ENCODE measurements around the gene C3orf18.

Gene C3orf18

DNA sequence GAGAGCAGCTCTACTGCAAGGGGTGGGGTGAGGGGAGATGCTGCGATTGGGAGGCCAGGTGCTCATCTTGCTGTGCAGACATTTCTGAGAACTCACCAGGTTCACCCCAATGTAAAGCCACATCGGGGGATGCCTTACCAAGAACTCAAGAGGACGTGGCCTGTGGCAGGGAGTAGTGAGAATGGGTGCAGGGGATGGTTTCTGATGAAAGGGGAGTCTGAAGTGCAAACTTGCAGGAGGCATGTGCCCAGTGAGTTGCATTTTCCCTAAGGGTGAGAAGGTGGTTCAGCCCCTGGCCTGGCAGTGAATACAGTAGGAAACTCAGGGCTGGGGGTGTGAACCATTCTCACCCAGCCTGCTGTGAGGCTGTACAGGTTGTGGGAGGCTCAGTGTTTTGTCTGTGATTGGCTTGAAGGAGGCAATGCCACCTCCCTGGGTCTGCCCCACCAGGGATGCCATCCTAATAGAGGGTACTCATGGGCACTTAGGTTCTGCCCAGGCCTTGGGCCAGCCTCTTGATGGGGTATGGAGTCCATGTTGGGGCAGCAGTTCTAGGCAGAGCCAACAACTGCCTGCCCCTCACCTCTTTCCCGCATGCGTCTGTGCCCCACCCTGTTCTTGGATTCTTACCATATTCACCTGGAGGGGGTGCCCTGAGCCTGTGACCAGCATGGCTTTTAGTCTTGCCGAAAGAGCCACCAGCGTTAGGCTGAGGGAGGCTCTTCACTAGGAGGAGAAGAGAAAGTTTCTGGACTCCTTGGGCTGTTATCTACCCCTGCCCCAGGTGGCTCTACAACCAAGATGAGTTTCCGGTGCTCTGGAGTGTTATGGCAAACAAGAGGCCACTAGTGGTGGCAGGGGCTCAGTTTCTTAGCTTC lies 6.3 kb upstream of the C3orf18 start:
- Mint-ChIP-seq H3K4me1 (peaks cover 77% of the 10 kb centered on the region), H3K36me3 (peaks cover 83% of the 10 kb centered on the region), H3K9me3 (no peaks in the 10 kb centered on the region), H3K4me3 (peak overlapping the region; percentile 92), H3K27ac (peak overlapping the region; percentile 91)
- DNase-seq (ENCODE audit: low spot score in 2 of 2) (peak; percentile 67 to 94), ATAC-seq (peak; percentile 72)

DNA sequence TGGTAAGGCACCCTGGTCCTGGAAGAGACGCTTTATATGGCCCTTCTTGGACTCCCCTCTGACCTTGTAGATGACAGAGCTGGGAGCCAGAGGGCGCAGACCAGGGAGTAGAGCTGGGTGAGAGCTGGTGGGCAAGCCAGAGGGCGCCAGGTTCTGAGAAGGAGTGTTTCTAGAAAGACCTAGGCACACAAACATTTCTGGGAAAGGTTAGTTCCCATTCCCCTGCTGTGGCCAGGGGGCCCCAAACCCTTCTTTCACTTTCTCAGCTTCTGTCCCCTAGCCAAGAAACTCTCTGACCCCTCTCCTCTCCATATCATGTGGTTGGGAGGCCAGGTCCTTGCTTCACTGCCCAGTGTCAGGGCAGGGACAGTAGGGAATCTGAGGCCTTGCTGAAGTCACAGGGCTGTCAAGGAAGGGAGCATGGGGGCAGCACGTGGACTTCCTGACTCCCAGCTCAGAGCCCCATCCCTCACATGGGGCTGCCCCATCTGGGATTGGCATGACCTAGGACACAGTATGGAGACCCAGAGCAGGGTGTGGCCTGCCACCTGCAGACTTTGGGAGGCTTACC lies 5.3 kb upstream of the C3orf18 start:
- Mint-ChIP-seq H3K27ac (peak overlapping the region; percentile 91), H3K4me3 (peak overlapping the region; percentile 92), H3K4me1 (peaks cover 74% of the 10 kb centered on the region), H3K36me3 (peaks cover 81% of the 10 kb centered on the region), H3K9me3 (no peaks in the 10 kb centered on the region)
- ATAC-seq (peak; percentile 48), DNase-seq (ENCODE audit: low spot score in 2 of 2) (peak; percentile 53 to 87)

DNA sequence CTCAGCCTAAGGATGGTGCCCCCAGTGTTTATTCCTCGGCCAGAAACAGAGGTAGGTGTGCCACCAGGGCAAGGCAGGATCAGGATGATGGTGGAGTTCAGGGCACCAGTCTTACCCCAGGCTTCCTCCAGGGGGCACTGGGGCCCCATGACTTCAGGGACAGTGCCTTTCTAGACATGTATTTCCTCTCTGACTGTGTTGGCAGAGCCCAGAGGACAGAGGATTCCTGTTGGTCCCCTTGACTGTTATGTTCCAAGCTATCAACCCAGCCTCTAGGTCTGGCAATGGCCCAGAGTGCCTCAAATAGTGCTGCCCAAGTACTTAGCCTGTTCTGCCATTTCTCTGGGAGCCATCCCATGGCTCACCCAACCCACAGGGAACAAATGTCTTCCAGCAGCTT lies 4.6 kb upstream of the C3orf18 start:
- peak; percentile 45 for ATAC-seq
- H3K9me3 Mint-ChIP-seq, result no peaks in the 10 kb centered on the region
- H3K4me3 Mint-ChIP-seq, result peak overlapping the region; percentile 92
- H3K4me1 Mint-ChIP-seq, result peaks cover 71% of the 10 kb centered on the region
- DNase-seq (ENCODE audit: low spot score in 2 of 2), result peak; percentile 81 to 91
- peaks cover 78% of the 10 kb centered on the region for H3K36me3 Mint-ChIP-seq
- H3K27ac Mint-ChIP-seq, result peak overlapping the region; percentile 91

DNA sequence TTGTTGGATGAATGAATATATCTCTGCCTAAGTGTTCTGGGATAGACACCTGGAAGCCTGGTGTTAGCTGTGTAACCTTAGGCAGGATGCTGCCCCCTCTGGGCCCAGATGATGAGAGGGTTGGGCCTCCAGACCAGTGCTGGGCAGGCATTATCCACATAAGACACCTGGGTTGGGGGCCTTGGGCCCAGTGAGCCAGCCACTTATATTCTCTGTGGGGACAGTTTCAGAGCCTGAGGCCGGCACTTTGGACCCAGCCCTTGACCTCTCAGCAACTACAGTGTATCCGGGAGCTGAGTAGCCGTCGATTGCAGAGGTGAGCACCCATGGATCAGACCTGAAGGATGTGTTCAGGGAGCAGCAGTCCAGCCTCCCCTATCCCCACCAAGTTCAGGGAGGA lies 3.9 kb upstream of the C3orf18 start:
- Mint-ChIP-seq H3K27ac (peak overlapping the region; percentile 91), H3K4me3 (peak overlapping the region; percentile 92), H3K4me1 (peaks cover 74% of the 10 kb centered on the region), H3K9me3 (no peaks in the 10 kb centered on the region), H3K36me3 (peaks cover 77% of the 10 kb centered on the region)
- ATAC-seq (no peak), DNase-seq (ENCODE audit: low spot score in 2 of 2) (no peak)

DNA sequence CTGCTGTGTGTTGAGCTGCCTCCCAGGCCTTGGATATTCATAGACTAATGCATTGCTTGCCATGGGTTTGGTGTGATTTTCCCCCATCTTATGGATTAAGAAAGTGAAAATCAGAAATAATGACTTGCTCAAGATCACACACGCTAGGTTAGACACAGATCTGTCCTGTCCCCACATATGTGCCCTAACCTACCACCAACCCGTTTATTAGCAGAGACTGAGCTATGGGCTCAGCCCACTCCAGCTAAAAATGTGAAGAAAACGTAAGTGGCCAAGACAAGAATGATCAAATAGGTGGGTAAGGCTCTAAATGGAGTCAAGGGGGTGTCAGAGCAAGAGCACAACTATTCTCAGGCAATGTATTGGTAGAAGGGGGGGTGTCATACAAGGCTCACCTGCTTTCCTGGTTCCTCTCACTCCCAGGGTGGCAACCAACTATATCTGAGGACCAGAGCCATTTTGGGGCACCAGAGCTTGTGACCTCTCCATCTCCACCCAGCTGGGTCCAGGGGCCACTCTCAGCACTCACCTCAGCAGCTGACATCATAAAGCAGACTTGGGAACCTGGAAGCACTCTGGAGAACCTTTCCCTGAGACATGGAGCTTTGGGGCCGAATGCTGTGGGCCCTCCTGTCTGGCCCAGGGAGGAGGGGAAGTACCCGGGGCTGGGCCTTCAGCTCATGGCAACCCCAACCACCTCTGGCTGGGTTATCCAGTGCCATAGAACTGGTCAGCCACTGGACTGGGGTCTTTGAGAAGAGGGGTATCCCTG lies 3.1 kb upstream of the C3orf18 start:
- DNase-seq (ENCODE audit: low spot score in 2 of 2), result no peak
- H3K4me1 Mint-ChIP-seq, result peaks cover 74% of the 10 kb centered on the region
- peaks cover 71% of the 10 kb centered on the region for H3K36me3 Mint-ChIP-seq
- peak overlapping the region; percentile 91 for H3K27ac Mint-ChIP-seq
- ATAC-seq, result no peak
- H3K4me3 Mint-ChIP-seq, result peak overlapping the region; percentile 92
- H3K9me3 Mint-ChIP-seq, result no peaks in the 10 kb centered on the region

DNA sequence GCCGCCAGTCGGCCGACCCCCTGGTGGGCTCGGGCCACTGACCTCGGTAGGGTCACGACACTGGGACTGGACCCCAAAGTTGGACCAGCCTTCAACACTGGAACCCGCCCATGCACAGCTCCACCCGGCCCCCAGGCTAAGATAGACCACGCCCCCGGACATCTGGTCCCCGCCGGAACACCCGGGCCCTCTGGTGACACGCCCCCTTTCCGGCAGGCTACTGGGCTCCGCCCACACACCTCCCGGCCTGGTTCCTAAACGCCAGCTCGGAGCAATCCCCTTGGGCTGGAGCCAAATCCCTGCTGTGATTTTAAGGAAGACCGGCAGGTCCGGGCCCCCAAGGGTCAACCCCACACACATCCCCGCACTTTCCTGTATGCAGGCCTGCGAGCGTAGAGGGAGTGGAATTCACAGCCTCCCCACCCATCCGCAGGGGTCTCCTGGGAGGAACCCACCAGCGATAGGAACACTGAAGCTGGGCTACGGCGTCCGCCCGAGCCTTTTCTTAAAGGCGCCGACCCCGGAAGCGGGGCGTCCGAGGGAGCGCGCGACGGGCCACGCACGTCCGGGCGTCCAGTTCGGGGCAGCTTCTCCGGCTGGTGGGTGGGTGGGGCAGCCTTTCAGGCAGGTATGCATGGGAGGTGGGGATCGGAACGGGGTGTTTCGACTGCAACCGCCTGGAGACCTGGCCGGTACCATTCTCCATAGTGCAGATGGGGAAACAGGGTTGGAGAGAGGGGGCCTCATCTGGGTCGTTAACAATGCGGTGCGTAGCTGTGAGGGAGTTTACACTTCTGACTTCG lies 1.6 kb upstream of the C3orf18 start, which contains the start of gene HEMK1:
HEMK1 (plus strand) TSS at position 576 of the 803 bp plus-strand sequence. CDS start 1,583 bp downstream, outside the sequence.
- ATAC-seq (peak; percentile 56), DNase-seq (ENCODE audit: low spot score in 2 of 2) (peak; percentile 92 to 99)
- H3K36me3 Mint-ChIP-seq, result peaks cover 55% of the 10 kb centered on the region
- peaks cover 71% of the 10 kb centered on the region for H3K4me1 Mint-ChIP-seq
- no peaks in the 10 kb centered on the region for H3K9me3 Mint-ChIP-seq
- H3K27ac Mint-ChIP-seq, result peak within 1 kb of the TSS; percentile 91
- H3K4me3 Mint-ChIP-seq, result peak within 1 kb of the TSS; percentile 92

DNA sequence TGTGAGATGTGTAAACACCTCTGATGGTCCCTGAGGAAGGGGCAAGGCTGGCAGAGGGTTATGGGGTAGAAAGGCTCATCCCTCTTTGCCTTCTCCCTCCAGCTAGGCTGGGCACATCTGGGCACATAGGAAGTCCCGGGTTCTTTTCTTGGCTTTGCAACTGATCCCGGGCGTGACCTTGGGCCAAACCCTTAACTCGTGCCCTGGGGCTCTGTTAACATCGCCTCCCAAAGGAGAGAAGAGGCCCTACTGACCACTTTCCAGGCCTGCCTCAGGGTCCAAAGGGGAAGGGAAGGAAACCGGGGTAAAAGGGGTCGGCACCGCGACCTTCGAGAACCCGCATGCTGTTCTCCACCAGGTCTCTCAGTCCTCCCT lies 549 bp downstream of the C3orf18 start:
- Mint-ChIP-seq H3K4me1 (peaks cover 59% of the 10 kb centered on the region), H3K36me3 (peaks cover 34% of the 10 kb centered on the region), H3K27ac (peak overlapping the region; percentile 96), H3K9me3 (no peaks in the 10 kb centered on the region), H3K4me3 (peak overlapping the region; percentile 92)
- no peak for DNase-seq (ENCODE audit: low spot score in 2 of 2)
- ATAC-seq, result no peak

DNA sequence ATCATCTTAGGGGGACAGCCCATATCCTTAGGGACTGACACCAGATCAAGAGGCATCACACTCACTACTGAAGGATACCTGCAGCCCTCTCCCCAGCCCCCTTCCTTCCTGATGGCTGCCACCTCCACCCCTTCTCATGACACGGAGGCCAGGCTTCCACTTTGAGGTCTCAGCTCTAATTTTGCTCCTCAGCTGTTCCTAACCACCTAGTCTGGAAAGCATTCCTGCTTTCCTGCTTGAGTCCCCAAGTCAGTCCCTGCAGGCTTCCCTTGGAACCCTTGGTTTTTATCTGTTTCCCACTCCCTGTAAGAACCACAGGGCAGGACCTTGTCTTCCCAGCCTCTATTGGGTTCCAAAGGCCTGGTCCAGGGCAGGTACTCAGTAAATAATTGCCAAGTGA lies 3.2 kb downstream of the C3orf18 start:
- peaks cover 41% of the 10 kb centered on the region for H3K4me1 Mint-ChIP-seq
- no peak overlapping the region for H3K4me3 Mint-ChIP-seq
- peaks cover 10% of the 10 kb centered on the region for H3K36me3 Mint-ChIP-seq
- H3K27ac Mint-ChIP-seq, result peak overlapping the region; percentile 85
- DNase-seq (ENCODE audit: low spot score in 2 of 2) (no peak), ATAC-seq (no peak)
- H3K9me3 Mint-ChIP-seq, result no peaks in the 10 kb centered on the region

DNA sequence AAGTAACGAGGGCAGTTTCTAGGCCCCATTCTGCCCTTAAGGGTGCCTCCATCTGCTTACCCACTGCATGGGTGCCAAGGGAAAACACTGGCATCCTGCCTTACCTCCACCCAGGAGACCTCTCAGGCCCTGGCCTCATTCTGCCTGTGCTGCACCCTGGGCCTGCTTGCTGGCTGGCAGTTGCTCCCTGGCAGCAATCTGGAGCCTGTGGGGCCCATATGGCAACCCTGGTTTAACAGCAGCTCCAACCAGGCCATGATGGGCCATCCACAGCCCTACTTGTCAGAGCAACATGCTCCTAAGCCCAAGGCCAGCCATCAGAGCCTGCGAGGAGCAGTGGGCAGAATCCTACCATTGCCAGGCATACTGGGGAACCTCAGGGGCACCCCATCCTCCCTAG lies 3.7 kb downstream of the C3orf18 start:
- H3K4me1 Mint-ChIP-seq, result peaks cover 41% of the 10 kb centered on the region
- ATAC-seq (no peak), DNase-seq (ENCODE audit: low spot score in 2 of 2) (no peak)
- no peaks in the 10 kb centered on the region for H3K9me3 Mint-ChIP-seq
- H3K36me3 Mint-ChIP-seq, result peaks cover 12% of the 10 kb centered on the region
- H3K27ac Mint-ChIP-seq, result peak overlapping the region; percentile 85
- no peak overlapping the region for H3K4me3 Mint-ChIP-seq

DNA sequence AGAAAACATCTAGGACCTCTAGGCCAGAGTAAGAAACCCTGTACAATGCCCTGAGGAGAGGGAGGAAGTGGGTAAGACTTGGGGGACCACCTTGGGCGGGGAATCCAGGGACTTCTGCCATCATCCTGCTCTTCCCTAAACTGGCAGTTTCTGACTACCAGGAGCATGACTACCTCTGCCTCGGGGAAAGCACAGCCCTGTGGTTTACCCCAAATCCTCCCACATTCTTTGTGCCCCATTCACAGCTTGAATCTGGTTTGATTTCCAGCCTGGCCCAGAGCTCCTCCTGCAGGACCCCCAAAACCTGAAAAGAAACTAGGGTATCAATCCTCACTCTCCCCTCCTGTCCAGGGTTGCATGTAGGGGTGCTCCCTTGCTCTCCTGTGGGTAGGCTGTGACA lies 4.7 kb downstream of the C3orf18 start:
- Mint-ChIP-seq H3K9me3 (no peaks in the 10 kb centered on the region), H3K36me3 (peaks cover 12% of the 10 kb centered on the region), H3K4me3 (no peak overlapping the region), H3K27ac (no peak overlapping the region), H3K4me1 (peaks cover 37% of the 10 kb centered on the region)
- ATAC-seq (no peak), DNase-seq (ENCODE audit: low spot score in 2 of 2) (no peak)

DNA sequence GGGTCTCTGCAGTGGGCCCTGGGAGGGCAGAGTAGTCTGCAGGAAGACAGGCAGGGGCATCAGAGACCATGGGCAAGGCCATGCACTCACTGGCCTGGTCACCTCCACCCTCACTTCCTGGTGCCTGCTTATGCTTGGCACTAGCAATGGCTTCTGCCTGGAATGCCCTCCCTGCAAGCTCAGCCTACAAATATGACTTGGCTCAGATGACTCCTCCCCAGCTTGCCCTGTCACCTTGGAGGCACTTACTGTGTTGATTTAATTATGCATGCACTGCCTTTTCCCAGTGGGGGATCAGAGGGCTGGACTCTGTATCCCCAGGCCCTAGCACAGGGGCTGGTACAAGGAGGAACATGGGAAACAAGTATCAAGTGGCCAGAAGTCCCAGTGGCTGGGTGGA lies 7.8 kb downstream of the C3orf18 start:
- ATAC-seq (no peak), DNase-seq (ENCODE audit: low spot score in 2 of 2) (no peak)
- Mint-ChIP-seq H3K36me3 (peaks cover 8% of the 10 kb centered on the region), H3K9me3 (no peaks in the 10 kb centered on the region), H3K4me3 (no peak overlapping the region), H3K4me1 (peaks cover 15% of the 10 kb centered on the region), H3K27ac (peak overlapping the region; percentile 71)

DNA sequence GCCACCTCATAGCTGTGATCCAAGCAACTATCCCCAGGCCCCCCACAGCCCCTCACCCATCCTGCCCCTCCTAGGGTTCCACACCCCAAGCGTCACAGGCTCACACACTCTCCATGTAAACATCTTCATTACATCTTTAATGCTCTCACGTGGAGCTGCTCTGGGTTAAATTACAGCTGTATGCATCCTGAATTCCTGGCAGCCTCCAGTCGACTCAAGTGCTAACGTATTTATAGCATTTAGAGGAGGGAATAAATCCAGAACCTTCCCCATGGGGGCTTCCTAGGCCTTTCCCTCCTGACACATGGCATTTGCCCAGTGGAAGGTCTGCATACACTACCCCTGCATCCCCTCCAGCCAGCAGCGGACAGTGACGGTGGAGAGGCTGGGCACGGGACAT lies 9.6 kb downstream of the C3orf18 start:
- Mint-ChIP-seq H3K36me3 (peaks cover 16% of the 10 kb centered on the region), H3K27ac (no peak overlapping the region), H3K4me3 (no peak overlapping the region), H3K9me3 (no peaks in the 10 kb centered on the region), H3K4me1 (no peaks in the 10 kb centered on the region)
- DNase-seq (ENCODE audit: low spot score in 2 of 2), result no peak
- no peak for ATAC-seq

DNA sequence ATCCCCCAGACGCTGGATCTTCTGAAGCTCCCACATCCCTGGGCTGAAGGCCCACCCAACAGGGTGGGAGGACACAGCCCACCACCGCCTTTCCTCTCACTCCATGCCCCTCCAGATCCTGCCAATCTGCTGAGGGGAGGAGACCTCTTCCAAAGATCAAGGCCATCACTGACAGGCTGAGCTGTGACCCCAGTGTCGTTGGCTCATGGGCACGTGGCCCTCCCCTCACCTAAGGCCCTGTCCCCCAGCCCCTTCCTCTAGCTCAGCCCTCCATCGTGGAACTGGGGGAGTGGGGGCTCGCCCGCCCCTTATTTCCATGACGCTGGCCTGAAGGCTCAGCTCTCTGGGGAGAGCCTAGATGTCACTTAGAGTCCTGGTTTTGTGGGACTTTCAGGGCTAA lies 10.4 kb downstream of the C3orf18 start:
- no peak for DNase-seq (ENCODE audit: low spot score in 2 of 2)
- no peak for ATAC-seq
- peaks cover 16% of the 10 kb centered on the region for H3K36me3 Mint-ChIP-seq
- no peaks in the 10 kb centered on the region for H3K4me1 Mint-ChIP-seq
- peak overlapping the region; percentile 14 for H3K27ac Mint-ChIP-seq
- no peak overlapping the region for H3K4me3 Mint-ChIP-seq
- H3K9me3 Mint-ChIP-seq, result no peaks in the 10 kb centered on the region

DNA sequence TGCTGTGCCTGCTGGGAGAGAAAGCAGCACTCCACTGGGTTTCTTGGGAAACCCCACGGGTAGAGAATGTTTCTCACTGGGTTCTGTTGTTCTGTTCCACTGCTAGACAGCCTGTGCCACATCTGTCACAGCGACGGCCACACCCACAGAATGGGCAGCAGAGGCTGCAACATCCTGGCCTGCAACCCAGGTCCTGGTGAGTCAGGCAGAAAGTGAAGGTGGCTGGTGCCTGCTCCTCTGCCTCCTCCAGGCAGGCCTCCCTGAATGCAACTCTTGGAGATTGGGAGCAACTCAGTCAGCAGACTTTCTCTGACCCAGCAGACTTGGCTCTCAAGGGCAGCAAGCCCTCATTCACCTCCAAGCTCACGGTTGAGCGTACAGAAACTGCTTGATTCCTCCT lies 13.0 kb downstream of the C3orf18 start:
- H3K4me1 Mint-ChIP-seq, result peaks cover 5% of the 10 kb centered on the region
- ATAC-seq (peak; percentile 61), DNase-seq (ENCODE audit: low spot score in 2 of 2) (no peak)

DNA sequence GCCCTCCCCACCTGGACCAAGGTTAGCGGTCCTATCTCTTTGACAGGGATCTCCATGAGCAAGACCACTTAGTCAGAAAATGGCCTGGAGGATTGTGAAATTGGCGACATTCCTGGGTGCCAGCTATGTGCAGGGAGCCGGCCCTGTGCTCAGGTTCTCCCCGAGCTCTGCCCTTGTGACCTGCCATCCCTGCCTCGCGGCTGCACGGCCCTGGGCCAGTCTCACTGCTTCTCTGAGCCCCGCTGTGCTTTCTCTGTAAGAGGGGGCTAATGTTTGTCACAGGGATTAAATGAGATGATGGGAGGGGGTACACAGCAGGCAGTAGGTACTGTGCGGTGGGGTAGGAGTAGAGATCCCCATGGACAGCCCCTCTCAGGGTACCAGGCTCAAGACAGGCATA lies 14.9 kb downstream of the C3orf18 start:
- H3K9me3 Mint-ChIP-seq, result no peaks in the 10 kb centered on the region
- H3K4me3 Mint-ChIP-seq, result no peak overlapping the region
- no peak for DNase-seq (ENCODE audit: low spot score in 2 of 2)
- no peak for ATAC-seq
- H3K4me1 Mint-ChIP-seq, result peaks cover 5% of the 10 kb centered on the region
- H3K36me3 Mint-ChIP-seq, result peaks cover 8% of the 10 kb centered on the region
- peak overlapping the region; percentile 66 for H3K27ac Mint-ChIP-seq

More for the DNA sequence above, 13.0 kb downstream of the C3orf18 start:
- H3K4me3 Mint-ChIP-seq, result no peak overlapping the region
- no peaks in the 10 kb centered on the region for H3K9me3 Mint-ChIP-seq
- peaks cover 16% of the 10 kb centered on the region for H3K36me3 Mint-ChIP-seq
- peak overlapping the region; percentile 45 for H3K27ac Mint-ChIP-seq

Data from stimulated activated effector memory CD8-positive, alpha-beta T cell treated with anti-CD3 and anti-CD28 coated beads, Interleukin-12 subunit alpha, Interleukin-12 subunit beta, amount 100 ng/mL, for 72 hours (primary cell).